ENCODE results near the gene IGFBP2. TPM values are rescaled to one million over a fixed set of nuclear protein-coding genes. Genes with fewer than 3 reads are reported as not detected.

Gene IGFBP2
- total and polyA plus RNA-seq, 9 of the 15 experiments (the other 6 are each of a cell fraction or from before 2014, with no cell fraction given) = 0.93 TPM; not detected in 8

DNA sequence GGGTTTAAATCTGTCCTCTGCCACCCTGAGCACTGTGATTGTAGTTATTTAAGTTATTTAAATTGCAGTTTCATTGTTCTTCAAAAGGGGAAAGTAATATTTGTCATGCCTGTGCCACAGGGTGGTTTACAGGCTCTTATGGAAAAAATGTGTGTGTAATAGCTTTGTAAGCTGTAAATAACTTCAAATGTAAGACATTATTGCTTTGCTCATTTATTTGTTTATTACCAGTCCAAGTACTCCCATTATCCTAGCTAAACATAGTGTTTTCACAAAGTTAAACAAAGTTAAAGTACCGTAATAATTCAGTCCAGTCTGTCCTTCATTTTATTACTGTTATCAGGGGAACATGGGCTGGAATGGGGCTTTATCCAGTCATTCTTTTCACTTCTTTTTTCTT, 43.4 kb upstream of the IGFBP2 start:
- H3K4me3 ChIP-seq = no peak overlapping the region
- no peak for ATAC-seq
- H3K4me1 ChIP-seq (replicated peaks in 1 of 2; ENCODE audit: control insufficient read depth in 2 of 2, insufficient read depth in 2 of 2, low read length in 2 of 2) = no peaks in the 10 kb centered on the region
- 10% methylated on average over 1 of the region's 1 CpG for WGBS (ENCODE audit: insufficient coverage, low coverage, missing lambda C conversion rate)
- no peak overlapping the region for H3K9ac ChIP-seq (ENCODE audit: insufficient read depth in 1 of 2, low read depth in 2 of 2, low read length in 2 of 2)
- no peak for TF ChIP-seq ESRRB (CRISPR knock-in tag; IDR thresholded peaks at IDR 0.05; ENCODE audit: borderline replicate concordance)
- TF ChIP-seq ARID1B (IDR thresholded peaks at IDR 0.05) = no peak
- no peak for TF ChIP-seq ZNF695 (CRISPR knock-in tag; IDR thresholded peaks at IDR 0.05)
- TF ChIP-seq ZNF586 (CRISPR knock-in tag; conservative IDR thresholded peaks at IDR 0.05) = no peak
- TF ChIP-seq HNRNPK (IDR thresholded peaks at IDR 0.05; ENCODE audit: low read depth, low read length, poor library complexity, severe bottlenecking) = no peak
- no peak for TF ChIP-seq PTRF (tag; IDR thresholded peaks at IDR 0.05)
- TF ChIP-seq SMARCC2 (IDR thresholded peaks at IDR 0.05; ENCODE audit: low read depth) = no peak
- no peak for TF ChIP-seq ZNF354B (CRISPR knock-in tag; IDR thresholded peaks at IDR 0.05)
- TF ChIP-seq RHOXF2B (CRISPR knock-in tag; conservative IDR thresholded peaks at IDR 0.05) = no peak
- TF ChIP-seq, protein P1, sequence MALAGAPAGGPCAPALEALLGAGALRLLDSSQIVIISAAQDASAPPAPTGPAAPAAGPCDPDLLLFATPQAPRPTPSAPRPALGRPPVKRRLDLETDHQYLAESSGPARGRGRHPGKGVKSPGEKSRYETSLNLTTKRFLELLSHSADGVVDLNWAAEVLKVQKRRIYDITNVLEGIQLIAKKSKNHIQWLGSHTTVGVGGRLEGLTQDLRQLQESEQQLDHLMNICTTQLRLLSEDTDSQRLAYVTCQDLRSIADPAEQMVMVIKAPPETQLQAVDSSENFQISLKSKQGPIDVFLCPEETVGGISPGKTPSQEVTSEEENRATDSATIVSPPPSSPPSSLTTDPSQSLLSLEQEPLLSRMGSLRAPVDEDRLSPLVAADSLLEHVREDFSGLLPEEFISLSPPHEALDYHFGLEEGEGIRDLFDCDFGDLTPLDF (CRISPR knock-in tag; IDR thresholded peaks at IDR 0.05) = no peak
- TF ChIP-seq ZNF584 (CRISPR knock-in tag; IDR thresholded peaks at IDR 0.05; ENCODE audit: low read depth) = no peak
- no peak for TF ChIP-seq ZNF395 (CRISPR knock-in tag; IDR thresholded peaks at IDR 0.05)
- no peak for TF ChIP-seq BRF1 (IDR thresholded peaks at IDR 0.05; ENCODE audit: borderline replicate concordance, extremely low read depth, insufficient read length)
- no peak for TF ChIP-seq ZNF589 (CRISPR knock-in tag; IDR thresholded peaks at IDR 0.05; ENCODE audit: low read depth)
- no peak for TF ChIP-seq POLR2B (IDR thresholded peaks at IDR 0.05; ENCODE audit: low read depth, partially characterized antibody)
- no peak for TF ChIP-seq TAF15 (IDR thresholded peaks at IDR 0.05; ENCODE audit: low read depth, low read length)
- TF ChIP-seq SP2 (IDR thresholded peaks at IDR 0.05; ENCODE audit: extremely low read depth, low read depth, low read length, poor library complexity, severe bottlenecking) = no peak
- TF ChIP-seq ZNF140 (CRISPR knock-in tag; IDR thresholded peaks at IDR 0.05) = no peak
- TF ChIP-seq ZNF707 (CRISPR knock-in tag; conservative IDR thresholded peaks at IDR 0.05) = no peak
- no peak for TF ChIP-seq E2F6 (IDR thresholded peaks at IDR 0.05; ENCODE audit: borderline replicate concordance in 1 of 2, extremely low read depth in 1 of 2, insufficient read depth in 1 of 2, insufficient read length in 1 of 2, low read depth in 1 of 2, low read length in 1 of 2, poor library complexity in 1 of 2, severe bottlenecking in 1 of 2)
- intact Hi-C loops (cut with micrococcal nuclease) (no loop called here), in situ Hi-C loops (cut with MboI) (no loop called here)
- no peak for FAIRE-seq
- no peak for DNase-seq (ENCODE audit: extremely low read depth in 1 of 4, low spot score in 3 of 4)
- H3K27ac ChIP-seq (ENCODE audit: extremely low read depth, low read depth, low read length) = no peak overlapping the region
- no TSS peak for BruUV-seq (replicated peaks)
- H2AFZ ChIP-seq (ENCODE audit: low read depth, low read length) = no peak overlapping the region
- H3K4me2 ChIP-seq (ENCODE audit: insufficient read depth, low read length) = no peak overlapping the region
- no peaks in the 10 kb centered on the region for H3K36me3 ChIP-seq (ENCODE audit: control insufficient read depth, insufficient read depth, low read length)
- H3K79me2 ChIP-seq (ENCODE audit: control insufficient read depth, insufficient read depth, low read length) = no peaks in the 10 kb centered on the region
- H3K9me3 ChIP-seq (replicated peaks; ENCODE audit: control insufficient read depth, insufficient read depth, low read depth, low read length) = no peaks in the 10 kb centered on the region
- no peaks in the 10 kb centered on the region for H3K9me1 ChIP-seq (ENCODE audit: control insufficient read depth, insufficient read depth, low read length)
- POLR2A ChIA-PET = interaction anchor here (0.8 kb wide), 1 partner anchor 28 kb away, joined by 3 read pairs; no protein-coding TSS in a partner anchor
- H3K27me3 ChIP-seq (ENCODE audit: control insufficient read depth in 2 of 2, insufficient read depth in 2 of 2, low read length in 2 of 2) = peaks cover 0 to 50% of the 10 kb centered on the region in 2 experiments; a peak in 4 of 5 replicates
- CTCF ChIA-PET (ENCODE audit: low intra/inter-chr PET ratio) = no interaction called here
- no peaks in the 10 kb centered on the region for H4K20me1 ChIP-seq (replicated peaks; ENCODE audit: control insufficient read depth, insufficient read depth, low read length)
